ENCODE data around the gene PRKN.

The PRKN gene

DNA sequence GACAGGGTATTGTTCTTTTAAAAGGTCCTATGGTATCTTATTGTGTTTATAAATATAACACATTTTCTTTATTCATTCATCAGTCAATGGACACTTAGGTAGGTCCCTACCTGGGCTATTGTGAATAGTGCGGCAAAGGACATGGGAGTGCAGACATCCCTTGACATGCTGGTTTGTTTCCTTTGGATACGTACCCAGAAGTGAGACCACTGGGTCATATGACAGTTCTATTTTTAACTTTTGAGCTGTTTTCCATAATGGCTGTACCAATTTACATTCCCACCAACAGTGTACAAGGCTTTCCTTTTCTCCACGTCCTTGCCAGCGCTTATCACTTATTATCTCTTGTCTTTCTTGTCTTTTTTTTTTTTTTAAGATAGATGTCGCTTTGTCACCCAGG lies 627.5 kb downstream of the PRKN start:
- TF ChIP-seq, protein P1, sequence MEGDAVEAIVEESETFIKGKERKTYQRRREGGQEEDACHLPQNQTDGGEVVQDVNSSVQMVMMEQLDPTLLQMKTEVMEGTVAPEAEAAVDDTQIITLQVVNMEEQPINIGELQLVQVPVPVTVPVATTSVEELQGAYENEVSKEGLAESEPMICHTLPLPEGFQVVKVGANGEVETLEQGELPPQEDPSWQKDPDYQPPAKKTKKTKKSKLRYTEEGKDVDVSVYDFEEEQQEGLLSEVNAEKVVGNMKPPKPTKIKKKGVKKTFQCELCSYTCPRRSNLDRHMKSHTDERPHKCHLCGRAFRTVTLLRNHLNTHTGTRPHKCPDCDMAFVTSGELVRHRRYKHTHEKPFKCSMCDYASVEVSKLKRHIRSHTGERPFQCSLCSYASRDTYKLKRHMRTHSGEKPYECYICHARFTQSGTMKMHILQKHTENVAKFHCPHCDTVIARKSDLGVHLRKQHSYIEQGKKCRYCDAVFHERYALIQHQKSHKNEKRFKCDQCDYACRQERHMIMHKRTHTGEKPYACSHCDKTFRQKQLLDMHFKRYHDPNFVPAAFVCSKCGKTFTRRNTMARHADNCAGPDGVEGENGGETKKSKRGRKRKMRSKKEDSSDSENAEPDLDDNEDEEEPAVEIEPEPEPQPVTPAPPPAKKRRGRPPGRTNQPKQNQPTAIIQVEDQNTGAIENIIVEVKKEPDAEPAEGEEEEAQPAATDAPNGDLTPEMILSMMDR (IDR thresholded peaks at IDR 0.05), result no peak

DNA sequence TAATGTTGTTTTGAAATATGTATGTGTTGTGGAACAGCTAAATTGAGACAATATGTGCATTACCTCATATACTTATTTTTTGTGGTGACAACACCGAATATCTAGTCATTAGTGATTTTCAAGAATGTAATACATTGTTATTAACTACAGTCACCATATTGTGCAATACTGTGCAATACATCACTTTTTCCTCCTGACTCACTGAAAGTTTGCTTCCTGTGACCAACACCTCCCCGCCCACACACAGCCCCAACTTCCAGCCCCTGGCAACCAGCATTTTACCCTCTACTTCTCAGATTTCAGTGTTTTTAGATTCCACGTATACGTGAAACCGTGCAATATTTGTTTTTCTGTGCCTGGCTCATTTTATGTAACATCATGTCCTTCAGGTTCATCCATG lies 627.9 kb downstream of the PRKN start:
- TF ChIP-seq, protein P1 (IDR thresholded peaks at IDR 0.05), result no peak

DNA sequence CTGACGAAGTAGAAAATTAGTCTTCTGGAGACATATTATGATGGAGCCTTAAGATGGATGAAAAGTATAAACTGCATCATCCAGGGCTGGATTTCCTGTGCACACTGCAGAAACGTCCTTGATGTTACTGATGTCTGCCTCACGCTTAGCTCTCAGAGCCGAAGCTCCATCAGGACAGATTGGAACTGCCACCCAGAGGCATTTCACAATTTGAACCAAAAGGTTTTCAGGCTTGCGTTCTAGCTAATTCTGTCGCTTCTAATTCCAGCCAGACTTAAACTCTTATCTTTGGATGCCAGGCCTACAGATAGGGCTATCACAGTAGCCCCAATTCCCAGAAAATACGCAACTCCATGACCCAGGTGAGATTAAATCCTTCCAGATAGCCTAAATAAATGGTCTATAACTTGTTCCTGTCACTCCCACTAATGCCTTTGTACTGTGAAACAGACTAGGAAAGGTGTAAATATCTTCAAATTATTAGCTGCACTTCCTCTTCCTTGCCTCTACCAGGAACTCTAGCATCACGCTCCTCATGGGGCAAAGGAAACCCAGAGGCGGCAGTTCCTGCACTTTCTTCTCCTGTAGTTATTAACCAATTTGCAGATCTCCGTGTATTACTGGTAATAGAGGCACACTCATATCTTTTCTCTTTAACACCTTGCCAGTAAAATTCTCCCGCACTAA lies 634.6 kb downstream of the PRKN start:
- TF ChIP-seq, protein P1 (IDR thresholded peaks at IDR 0.05), result no peak

DNA sequence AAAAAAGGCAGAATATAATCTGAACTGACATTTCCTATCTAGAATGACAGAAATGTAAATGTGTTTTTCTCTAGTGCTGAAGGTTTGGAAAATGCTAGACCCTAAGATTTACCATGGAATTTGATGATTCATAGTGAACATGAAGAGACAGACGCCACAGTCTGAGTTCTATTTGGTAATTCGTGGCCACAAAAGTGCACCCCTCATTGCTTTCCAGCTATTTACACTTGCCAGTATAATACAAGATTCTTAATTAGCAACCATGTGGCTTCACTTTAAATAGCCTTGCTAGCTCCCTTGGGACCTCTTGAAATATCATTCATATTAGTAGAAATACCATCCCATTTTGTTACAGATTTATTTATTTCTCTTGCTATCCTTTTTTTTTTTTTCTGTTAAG lies 636.8 kb downstream of the PRKN start:
- TF ChIP-seq, protein P1 (IDR thresholded peaks at IDR 0.05), result no peak

DNA sequence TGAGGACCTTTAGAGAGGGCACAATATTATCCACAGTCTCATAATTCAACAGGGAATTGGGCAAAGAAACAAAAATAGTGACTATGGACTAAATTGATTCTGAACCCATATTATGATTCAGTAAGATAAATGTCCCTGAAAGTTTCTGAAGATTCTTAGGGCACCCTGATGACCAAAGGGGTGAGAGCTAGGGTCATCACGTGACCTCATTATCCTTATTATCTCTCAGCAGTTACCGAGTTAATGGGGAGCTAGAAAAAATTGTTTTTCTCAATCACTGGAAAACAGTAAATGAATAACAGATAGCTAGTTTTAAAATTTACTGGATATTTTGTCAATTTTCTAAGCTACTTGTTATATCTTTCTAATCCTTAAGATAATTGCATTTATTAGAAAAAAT lies 639.5 kb downstream of the PRKN start:
- TF ChIP-seq, protein P1 (IDR thresholded peaks at IDR 0.05), result no peak

DNA sequence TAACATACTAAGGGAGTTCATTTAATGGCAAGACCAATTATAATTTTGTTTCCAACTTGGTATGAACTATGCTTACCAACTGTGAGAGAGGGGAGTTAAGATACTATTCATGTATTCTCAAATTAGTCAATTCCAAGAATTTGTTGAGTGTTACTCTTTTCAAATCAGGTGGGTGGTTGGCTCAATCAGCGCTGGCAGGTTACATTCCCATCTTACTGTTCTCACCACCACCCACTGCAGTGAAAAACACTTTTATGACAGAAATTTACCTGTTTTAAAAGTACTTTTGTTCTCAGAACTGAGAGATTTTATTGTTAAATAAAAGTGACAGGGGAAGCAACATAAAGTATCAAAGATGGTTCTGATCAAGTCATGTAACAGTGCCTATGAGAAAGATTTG lies 642.0 kb downstream of the PRKN start:
- TF ChIP-seq, protein P1 (IDR thresholded peaks at IDR 0.05), result no peak

DNA sequence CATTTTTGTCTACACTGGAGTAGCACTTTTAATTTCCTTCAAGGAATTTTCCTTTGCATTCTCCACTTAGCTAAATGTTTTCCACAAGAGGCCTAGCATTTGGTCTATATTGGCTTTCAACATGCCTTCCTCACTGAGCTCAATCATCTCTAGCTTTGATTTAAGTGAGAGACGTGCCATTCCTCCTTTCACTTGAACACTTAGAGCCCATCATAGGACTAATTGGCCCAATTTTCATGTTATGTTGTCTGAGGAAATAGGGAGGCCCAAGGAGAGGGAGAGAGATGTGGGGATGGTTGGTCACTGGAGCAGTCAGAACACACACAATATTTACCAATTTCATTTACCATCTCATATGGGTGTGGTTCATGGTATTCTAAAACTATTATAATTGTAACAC lies 645.0 kb downstream of the PRKN start:
- TF ChIP-seq, protein P1 (IDR thresholded peaks at IDR 0.05), result no peak

DNA sequence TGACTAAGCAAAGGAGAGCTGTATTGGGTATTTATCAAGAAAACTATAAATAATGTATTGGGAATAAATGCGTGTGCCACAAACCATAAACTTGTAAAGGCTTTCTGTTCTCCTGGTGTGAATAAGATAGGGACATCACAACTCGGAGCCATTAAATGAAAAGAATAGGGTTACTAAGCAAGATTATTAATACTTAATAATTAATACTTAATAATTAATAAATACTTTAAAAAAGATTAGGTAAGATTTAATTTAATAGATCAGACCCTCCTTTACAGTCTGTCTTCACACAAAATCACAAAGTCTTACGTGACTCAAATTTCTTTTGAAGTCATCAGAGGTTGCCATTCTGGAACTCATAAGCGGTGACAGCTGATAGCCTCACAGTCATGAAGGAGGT lies 648.9 kb downstream of the PRKN start:
- TF ChIP-seq, protein P1 (IDR thresholded peaks at IDR 0.05), result no peak

Measured in LNCAP (cell line).